ENCODE results near the gene SEC22C.
A peak's percentile ranks its signal among the peaks of the same experiment; 100 is the strongest.
"Not testable (repeated sequence)": the region's sequence is repeated elsewhere in the genome, so short reads cannot be mapped to it uniquely, and the experiment has no call there.

Gene SEC22C

GRCh38 chr3:42578054-42578453, 3.7 kb downstream of the SEC22C start:
- no peak overlapping the region for H3K4me3 ChIP-seq (ENCODE audit: low read depth, low read length)
- no peak for TF ChIP-seq CTCF (IDR thresholded peaks at IDR 0.05; ENCODE audit: low read depth, low read length)

GRCh38 chr3:42575137-42575741, 6.5 kb downstream of the SEC22C start:
- no peak for TF ChIP-seq CTCF (IDR thresholded peaks at IDR 0.05; ENCODE audit: low read depth, low read length)
- H3K4me3 ChIP-seq (ENCODE audit: low read depth, low read length) = no peak overlapping the region

GRCh38 chr3:42572278-42572677, 9.5 kb downstream of the SEC22C start:
- H3K4me3 ChIP-seq (ENCODE audit: low read depth, low read length) = no peak overlapping the region
- peak; percentile 64 for TF ChIP-seq CTCF (IDR thresholded peaks at IDR 0.05; ENCODE audit: low read depth, low read length)

- no peak for TF ChIP-seq CTCF (IDR thresholded peaks at IDR 0.05; ENCODE audit: low read depth, low read length)
These were observed 12.1 kb downstream of the SEC22C start for GRCh38 chr3:42569593-42570142.

GRCh38 chr3:42562047-42562907, 19.5 kb downstream of the SEC22C start:
- no peak for TF ChIP-seq CTCF (IDR thresholded peaks at IDR 0.05; ENCODE audit: low read depth, low read length)
- no peak overlapping the region for H3K4me3 ChIP-seq (ENCODE audit: low read depth, low read length)

More at GRCh38 chr3:42569593-42570142, 12.1 kb downstream of the SEC22C start:
- H3K4me3 ChIP-seq (ENCODE audit: low read depth, low read length) = no peak overlapping the region

GRCh38 chr3:42557854-42558253, 23.9 kb downstream of the SEC22C start:
- H3K4me3 ChIP-seq (ENCODE audit: low read depth, low read length) = no peak overlapping the region
- no peak for TF ChIP-seq CTCF (IDR thresholded peaks at IDR 0.05; ENCODE audit: low read depth, low read length)

- H3K4me3 ChIP-seq (ENCODE audit: low read depth, low read length) = not testable (repeated sequence)
These were observed 24.9 kb downstream of the SEC22C start for GRCh38 chr3:42556817-42557216.

Data from WI38 (cell line).